Stimulated activated CD8-positive, alpha-beta memory T cell treated with anti-CD3 and anti-CD28 coated beads, Interleukin-4, amount 100 ng/mL, for 24 hours (primary cell): ENCODE data around the gene MACROD2.

Experiments
- DNase-seq: peaks from one replicate; pipeline ENCODE4 v3.0.0-alpha.2; 2020; ENCODE audit warnings: low read depth

Gene MACROD2

GRCh38 chr20:14657266-14658005, 662.1 kb downstream of the MACROD2 start:
- DNase-seq, result no peak

GRCh38 chr20:14664101-14664500, 668.8 kb downstream of the MACROD2 start:
- DNase-seq, result no peak

- DNase-seq, result no peak
Measured at GRCh38 chr20:14666696-14667095, 671.4 kb downstream of the MACROD2 start.

- DNase-seq, result no peak
Measured at GRCh38 chr20:14667226-14667625, 671.9 kb downstream of the MACROD2 start.

GRCh38 chr20:14672066-14672465, 676.8 kb downstream of the MACROD2 start:
- no peak for DNase-seq

- DNase-seq, result no peak
Measured at GRCh38 chr20:14673164-14673563, 677.8 kb downstream of the MACROD2 start.

GRCh38 chr20:14677455-14677854, 682.1 kb downstream of the MACROD2 start:
- DNase-seq, result no peak

- no peak for DNase-seq
Measured at GRCh38 chr20:14685183-14685582, 689.9 kb downstream of the MACROD2 start.

- DNase-seq, result no peak
Measured at GRCh38 chr20:14687313-14687712, 692.0 kb downstream of the MACROD2 start.

GRCh38 chr20:14688005-14688404, 692.7 kb downstream of the MACROD2 start:
- DNase-seq, result no peak

- DNase-seq, result no peak
Measured at GRCh38 chr20:14691994-14692393, 696.7 kb downstream of the MACROD2 start.

GRCh38 chr20:14696478-14696877, 701.2 kb downstream of the MACROD2 start:
- no peak for DNase-seq

- no peak for DNase-seq
Measured at GRCh38 chr20:14696937-14697336, 701.6 kb downstream of the MACROD2 start.

GRCh38 chr20:14698125-14698524, 702.8 kb downstream of the MACROD2 start:
- no peak for DNase-seq

- DNase-seq, result no peak
Measured at GRCh38 chr20:14698605-14699373, 703.5 kb downstream of the MACROD2 start.

GRCh38 chr20:14700639-14700960, 705.3 kb downstream of the MACROD2 start:
- DNase-seq, result no peak

GRCh38 chr20:14701326-14701725, 706.0 kb downstream of the MACROD2 start:
- DNase-seq, result no peak

GRCh38 chr20:14706555-14706954, 711.2 kb downstream of the MACROD2 start:
- DNase-seq, result no peak

- DNase-seq, result no peak
Measured at GRCh38 chr20:14707026-14707680, 711.8 kb downstream of the MACROD2 start.

GRCh38 chr20:14707865-14708596, 712.7 kb downstream of the MACROD2 start:
- no peak for DNase-seq

- DNase-seq, result no peak
Measured at GRCh38 chr20:14709439-14709838, 714.1 kb downstream of the MACROD2 start.

GRCh38 chr20:14710951-14711350, 715.6 kb downstream of the MACROD2 start:
- DNase-seq, result no peak
